ENCODE results near the gene NRN1L. TPM values are rescaled to one million over a fixed set of nuclear protein-coding genes. Genes with fewer than 3 reads are reported as not detected.

NRN1L gene
- not detected for polyA plus RNA-seq (2012; ENCODE audit: insufficient read length, low read depth)

DNA sequence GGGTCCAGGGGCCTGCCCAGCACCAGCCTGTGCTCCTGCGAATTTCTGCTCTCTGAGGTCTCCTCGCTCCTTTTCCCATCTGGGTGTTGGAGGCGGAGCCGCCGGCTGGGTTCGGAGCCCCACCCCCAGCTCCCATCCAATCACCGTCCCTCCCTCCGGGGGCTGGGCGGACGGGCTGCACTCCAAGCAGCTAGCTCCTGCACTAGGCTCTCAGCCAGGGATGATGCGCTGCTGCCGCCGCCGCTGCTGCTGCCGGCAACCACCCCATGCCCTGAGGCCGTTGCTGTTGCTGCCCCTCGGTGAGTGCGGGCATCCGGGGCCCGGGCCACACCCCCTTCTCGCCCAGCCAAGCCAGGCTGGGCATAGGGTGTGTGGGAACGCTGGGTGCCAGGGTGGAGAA, at the start of gene NRN1L:
Gene NRN1L, plus strand, starts transcription at position 202 of the 400 bp plus-strand sequence. Its CDS starts 19 bp downstream, at position 221.
- TF ChIP-seq, protein P1, sequence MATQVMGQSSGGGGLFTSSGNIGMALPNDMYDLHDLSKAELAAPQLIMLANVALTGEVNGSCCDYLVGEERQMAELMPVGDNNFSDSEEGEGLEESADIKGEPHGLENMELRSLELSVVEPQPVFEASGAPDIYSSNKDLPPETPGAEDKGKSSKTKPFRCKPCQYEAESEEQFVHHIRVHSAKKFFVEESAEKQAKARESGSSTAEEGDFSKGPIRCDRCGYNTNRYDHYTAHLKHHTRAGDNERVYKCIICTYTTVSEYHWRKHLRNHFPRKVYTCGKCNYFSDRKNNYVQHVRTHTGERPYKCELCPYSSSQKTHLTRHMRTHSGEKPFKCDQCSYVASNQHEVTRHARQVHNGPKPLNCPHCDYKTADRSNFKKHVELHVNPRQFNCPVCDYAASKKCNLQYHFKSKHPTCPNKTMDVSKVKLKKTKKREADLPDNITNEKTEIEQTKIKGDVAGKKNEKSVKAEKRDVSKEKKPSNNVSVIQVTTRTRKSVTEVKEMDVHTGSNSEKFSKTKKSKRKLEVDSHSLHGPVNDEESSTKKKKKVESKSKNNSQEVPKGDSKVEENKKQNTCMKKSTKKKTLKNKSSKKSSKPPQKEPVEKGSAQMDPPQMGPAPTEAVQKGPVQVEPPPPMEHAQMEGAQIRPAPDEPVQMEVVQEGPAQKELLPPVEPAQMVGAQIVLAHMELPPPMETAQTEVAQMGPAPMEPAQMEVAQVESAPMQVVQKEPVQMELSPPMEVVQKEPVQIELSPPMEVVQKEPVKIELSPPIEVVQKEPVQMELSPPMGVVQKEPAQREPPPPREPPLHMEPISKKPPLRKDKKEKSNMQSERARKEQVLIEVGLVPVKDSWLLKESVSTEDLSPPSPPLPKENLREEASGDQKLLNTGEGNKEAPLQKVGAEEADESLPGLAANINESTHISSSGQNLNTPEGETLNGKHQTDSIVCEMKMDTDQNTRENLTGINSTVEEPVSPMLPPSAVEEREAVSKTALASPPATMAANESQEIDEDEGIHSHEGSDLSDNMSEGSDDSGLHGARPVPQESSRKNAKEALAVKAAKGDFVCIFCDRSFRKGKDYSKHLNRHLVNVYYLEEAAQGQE (IDR thresholded peaks at IDR 0.05; ENCODE audit: insufficient read depth in 1 of 2, low read depth in 2 of 2, low read length in 2 of 2), result no peak
- TF ChIP-seq FOXP2 (optimal IDR thresholded peaks at IDR 0.05; ENCODE audit: borderline replicate concordance, extremely low read depth, extremely low read length, insufficient read depth), result no peak
- no peak for TF ChIP-seq SIN3A (IDR thresholded peaks at IDR 0.05; ENCODE audit: borderline replicate concordance, insufficient read depth, low read length)
- no peak for TF ChIP-seq TAF1 (IDR thresholded peaks at IDR 0.05; ENCODE audit: borderline replicate concordance, insufficient read depth, low read length)
- TF ChIP-seq POLR2AphosphoS5 (IDR thresholded peaks at IDR 0.05; ENCODE audit: low read depth, low read length), result no peak

DNA sequence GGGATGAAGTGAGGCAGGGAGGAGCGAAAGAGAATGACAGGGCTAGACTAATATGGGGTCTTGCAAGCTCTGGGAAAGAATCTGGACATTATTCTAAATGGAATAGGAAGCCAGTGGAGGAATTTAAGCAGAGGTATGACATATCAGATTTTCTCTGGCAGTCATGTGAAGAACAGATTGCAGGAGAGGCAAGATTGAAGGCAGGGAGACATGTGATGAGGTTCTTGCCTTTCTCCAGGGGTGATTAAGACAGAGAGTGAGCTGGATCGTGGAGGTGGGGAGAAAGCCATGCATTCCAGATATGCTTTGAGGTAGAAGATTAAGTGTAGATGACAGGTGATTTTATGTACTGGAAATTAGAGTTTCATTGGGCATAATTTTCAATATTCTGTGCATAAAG, 46.9 kb upstream of the NRN1L start:
- TF ChIP-seq POLR2AphosphoS5 (IDR thresholded peaks at IDR 0.05; ENCODE audit: low read depth, low read length) (no peak), SIN3A (IDR thresholded peaks at IDR 0.05; ENCODE audit: borderline replicate concordance, insufficient read depth, low read length) (no peak), FOXP2 (optimal IDR thresholded peaks at IDR 0.05; ENCODE audit: borderline replicate concordance, extremely low read depth, extremely low read length, insufficient read depth) (no peak), TAF1 (IDR thresholded peaks at IDR 0.05; ENCODE audit: borderline replicate concordance, insufficient read depth, low read length) (no peak)
- TF ChIP-seq, protein P1 (IDR thresholded peaks at IDR 0.05; ENCODE audit: insufficient read depth in 1 of 2, low read depth in 2 of 2, low read length in 2 of 2), result no peak

DNA sequence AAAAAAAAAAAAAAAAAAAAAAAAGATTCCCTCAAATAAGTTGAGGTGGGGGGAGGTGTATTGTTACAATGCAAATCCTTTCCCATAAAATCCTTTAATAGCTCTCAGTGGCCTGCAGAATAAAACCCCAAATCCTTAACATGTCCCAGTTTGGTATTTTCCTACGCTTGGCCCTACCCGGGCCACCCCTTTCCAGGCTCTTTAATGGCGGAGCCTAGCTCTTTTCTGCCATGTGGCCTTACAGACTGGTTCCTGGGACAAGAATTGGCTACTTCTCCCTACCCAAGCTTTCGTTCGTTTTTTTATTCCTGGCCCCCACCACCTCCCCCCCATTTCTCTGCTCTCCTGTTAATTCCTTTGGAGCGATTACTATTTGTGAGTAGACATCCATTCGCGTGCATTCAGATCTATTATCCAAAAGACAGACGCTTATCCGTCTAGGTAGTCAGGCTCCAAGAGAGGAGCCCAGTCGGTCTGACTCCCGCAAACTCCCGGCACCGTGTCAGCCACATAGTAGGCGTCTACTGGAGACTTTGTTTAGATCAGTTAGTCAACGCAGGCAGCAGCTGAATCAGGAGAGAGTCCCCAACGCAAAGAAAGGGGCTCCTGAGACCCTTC, 43.4 kb upstream of the NRN1L start:
- no peak for TF ChIP-seq POLR2AphosphoS5 (IDR thresholded peaks at IDR 0.05; ENCODE audit: low read depth, low read length)
- TF ChIP-seq SIN3A (IDR thresholded peaks at IDR 0.05; ENCODE audit: borderline replicate concordance, insufficient read depth, low read length), result no peak
- TF ChIP-seq, protein P1 (IDR thresholded peaks at IDR 0.05; ENCODE audit: insufficient read depth in 1 of 2, low read depth in 2 of 2, low read length in 2 of 2), result no peak
- no peak for TF ChIP-seq FOXP2 (optimal IDR thresholded peaks at IDR 0.05; ENCODE audit: borderline replicate concordance, extremely low read depth, extremely low read length, insufficient read depth)
- TF ChIP-seq TAF1 (IDR thresholded peaks at IDR 0.05; ENCODE audit: borderline replicate concordance, insufficient read depth, low read length), result no peak

DNA sequence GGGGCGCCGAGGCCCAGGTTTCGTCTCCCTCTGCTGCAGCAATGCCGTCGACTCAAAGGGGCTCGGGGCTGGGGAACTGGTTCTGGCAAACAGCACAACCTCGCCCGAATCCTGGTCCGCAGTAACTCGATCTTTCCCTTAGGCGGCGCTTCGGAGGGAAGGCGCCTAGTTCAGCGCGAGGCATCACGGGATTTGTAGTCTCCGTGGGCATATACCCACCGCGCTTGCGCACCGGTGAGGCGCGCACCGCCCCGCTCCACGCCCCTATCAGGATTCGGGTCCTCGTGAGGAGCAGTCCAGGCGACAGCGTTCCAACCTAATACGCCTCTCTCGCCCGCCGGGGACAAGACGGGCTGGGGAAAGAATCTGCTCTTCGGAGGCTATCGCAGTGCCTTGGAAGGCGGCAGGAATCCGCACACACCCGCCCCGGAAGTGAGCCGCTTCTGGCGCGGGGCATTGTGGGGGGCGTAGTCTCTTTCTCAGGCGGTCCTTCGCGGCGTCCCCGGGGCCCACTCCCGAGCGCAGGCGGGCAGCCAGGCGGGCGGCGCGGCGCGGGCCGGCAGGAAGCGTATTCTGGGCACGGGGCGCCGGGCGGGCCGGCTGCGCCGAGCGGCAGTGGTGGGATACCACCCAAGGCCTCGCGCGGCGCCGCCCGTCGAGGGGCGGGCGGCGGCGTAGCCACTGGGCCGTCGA, 42.7 kb upstream of the NRN1L start, which contains the start of gene THAP11:
Gene THAP11, plus strand, starts transcription at position 505 of the 693 bp plus-strand sequence. CDS start 235 bp downstream, outside the sequence.
- TF ChIP-seq SIN3A (IDR thresholded peaks at IDR 0.05; ENCODE audit: borderline replicate concordance, insufficient read depth, low read length) (no peak), TAF1 (IDR thresholded peaks at IDR 0.05; ENCODE audit: borderline replicate concordance, insufficient read depth, low read length) (0 out of 2 replicates have a peak, but pooled peaks have one; percentile 27), FOXP2 (optimal IDR thresholded peaks at IDR 0.05; ENCODE audit: borderline replicate concordance, extremely low read depth, extremely low read length, insufficient read depth) (peak; percentile 28), POLR2AphosphoS5 (IDR thresholded peaks at IDR 0.05; ENCODE audit: low read depth, low read length) (no peak; the same call in 1 of the 2 replicates)
- TF ChIP-seq, protein P1 (IDR thresholded peaks at IDR 0.05; ENCODE audit: insufficient read depth in 1 of 2, low read depth in 2 of 2, low read length in 2 of 2), result no peak
